C4-2B (cell line): Measurements from ENCODE around the gene VWC2L.

Source experiments
- H3K27ac ChIP-seq: fragments of 450-650 bp; 2 replicates; pipeline ENCODE4 v1.5.1; 2017
- CTCF ChIP-seq: fragments of 450-650 bp; conservative IDR thresholded peaks from 2 replicates; pipeline ENCODE4 v1.5.1; 2017; ENCODE audit warnings: mild to moderate bottlenecking
- ZFX ChIP-seq: fragments of 450-650 bp; IDR thresholded peaks from 2 replicates; pipeline ENCODE4 v1.6.1; 2017

Gene VWC2L

GRCh38 chr2:214547931-214548330 is 137.1 kb downstream of the VWC2L start:
- no peak for TF ChIP-seq CTCF
- no peak for TF ChIP-seq ZFX
- no peak overlapping the region for H3K27ac ChIP-seq

- no peak overlapping the region for H3K27ac ChIP-seq
- TF ChIP-seq ZFX: no peak
- no peak for TF ChIP-seq CTCF
Observed at GRCh38 chr2:214549946-214550345, 139.1 kb downstream of the VWC2L start.

GRCh38 chr2:214550786-214551185 is 139.9 kb downstream of the VWC2L start:
- no peak for TF ChIP-seq CTCF
- TF ChIP-seq ZFX: no peak
- H3K27ac ChIP-seq: no peak overlapping the region

- no peak for TF ChIP-seq ZFX
- TF ChIP-seq CTCF: no peak
- no peak overlapping the region for H3K27ac ChIP-seq
Observed at GRCh38 chr2:214557884-214558283, 147.0 kb downstream of the VWC2L start.

GRCh38 chr2:214558341-214558740 is 147.5 kb downstream of the VWC2L start:
- TF ChIP-seq CTCF (no peak), ZFX (no peak)
- H3K27ac ChIP-seq: no peak overlapping the region

GRCh38 chr2:214560176-214560575 is 149.3 kb downstream of the VWC2L start:
- no peak overlapping the region for H3K27ac ChIP-seq
- TF ChIP-seq ZFX: no peak
- TF ChIP-seq CTCF: no peak

- TF ChIP-seq CTCF (no peak), ZFX (no peak)
- H3K27ac ChIP-seq: no peak overlapping the region
Observed at GRCh38 chr2:214560618-214561190, 149.8 kb downstream of the VWC2L start.
